Inflammatory macrophage (primary cell): ENCODE results near the gene S1PR1.

ENCODE experiments used
- DNase-seq, 2 donors: peaks; one replicate each; pipeline ENCODE4 v3.0.0-alpha.2; 2020 to 2022

S1PR1 gene

DNA sequence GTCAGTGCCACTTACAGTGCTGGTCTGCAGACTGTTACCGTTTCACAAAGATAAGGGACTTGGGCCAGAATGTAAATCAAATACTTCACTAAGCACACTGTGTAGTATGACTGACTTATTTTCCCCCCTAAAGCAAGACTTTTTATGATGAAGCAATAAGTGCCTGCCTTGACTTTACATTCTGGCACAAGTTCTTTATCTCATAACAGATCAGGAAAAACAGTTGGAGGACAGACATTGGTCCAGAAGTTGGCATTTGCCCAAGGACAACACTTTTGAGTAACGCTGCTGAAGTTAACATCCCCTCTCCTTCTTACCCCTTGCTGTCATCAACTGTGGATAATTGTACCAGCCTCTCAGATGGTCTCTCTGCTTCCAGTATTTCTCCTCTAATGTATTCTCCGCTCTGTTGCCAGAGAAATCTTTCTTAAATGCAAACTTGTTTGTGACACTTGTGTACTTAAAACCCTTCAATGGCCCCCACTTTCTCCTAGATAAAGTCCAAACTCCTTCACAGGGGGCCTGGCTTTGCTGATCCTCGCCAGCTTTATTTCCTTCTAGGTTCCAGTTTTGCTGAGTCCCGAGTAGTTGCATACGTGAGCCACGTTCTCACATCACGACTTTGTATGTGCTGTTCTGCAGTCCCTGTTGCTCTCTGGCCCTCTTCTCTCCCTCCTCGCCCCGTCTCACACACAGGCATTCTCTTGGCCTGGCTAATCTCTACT, 45.7 kb downstream of the S1PR1 start:
- DNase-seq = no peak

DNA sequence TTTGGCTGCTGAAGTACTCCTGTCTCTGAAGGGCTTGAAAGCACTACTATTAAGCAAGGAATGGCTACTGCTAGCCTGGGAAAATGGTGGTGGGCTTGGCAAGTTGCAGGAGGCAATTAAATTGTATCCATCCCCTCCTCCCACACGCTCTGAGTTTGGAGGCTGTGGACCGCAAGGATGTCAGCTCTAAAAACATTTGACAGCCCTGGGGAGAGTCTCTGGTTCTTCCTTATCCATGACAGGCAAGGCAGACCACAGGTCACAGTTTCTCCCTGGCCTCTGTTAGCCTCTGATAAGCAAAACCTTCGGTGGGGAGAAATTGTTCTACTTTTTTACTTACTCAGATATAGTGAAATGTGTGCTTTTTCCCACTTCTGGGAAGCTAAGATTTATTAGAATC, 46.6 kb downstream of the S1PR1 start:
- no peak for DNase-seq

- no peak for DNase-seq
Observed at GRCh38 chr1:101284021-101284420, 47.2 kb downstream of the S1PR1 start.

DNA sequence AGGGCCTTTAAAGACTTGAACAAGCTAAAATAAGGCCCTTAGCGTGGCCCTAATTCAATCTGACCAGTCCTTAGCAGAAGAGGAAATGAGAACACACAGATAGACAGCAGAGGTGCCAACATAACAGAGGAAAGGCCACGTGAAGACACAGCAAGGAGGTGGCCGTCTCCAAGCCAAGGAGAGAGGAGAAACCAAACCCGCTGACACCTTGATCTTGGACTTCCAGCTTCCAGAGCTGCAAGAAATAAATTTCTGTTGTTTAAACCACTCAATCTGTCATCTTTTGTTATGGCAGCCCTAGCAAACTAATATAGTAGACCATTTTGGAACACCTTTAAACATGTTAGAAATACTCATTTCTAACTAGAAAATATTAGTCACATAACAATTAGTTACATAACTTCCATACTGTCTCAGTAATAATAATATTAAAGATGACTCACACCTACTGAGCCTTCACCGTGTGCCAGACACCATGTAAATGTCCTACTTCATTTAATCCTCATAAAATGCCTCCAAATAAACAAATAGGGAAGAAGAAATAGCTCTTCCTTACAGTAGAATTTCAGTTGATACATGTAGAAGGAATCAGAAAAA, 47.9 kb downstream of the S1PR1 start:
- no peak for DNase-seq

GRCh38 chr1:101285922-101286570, 49.2 kb downstream of the S1PR1 start:
- no peak for DNase-seq

DNA sequence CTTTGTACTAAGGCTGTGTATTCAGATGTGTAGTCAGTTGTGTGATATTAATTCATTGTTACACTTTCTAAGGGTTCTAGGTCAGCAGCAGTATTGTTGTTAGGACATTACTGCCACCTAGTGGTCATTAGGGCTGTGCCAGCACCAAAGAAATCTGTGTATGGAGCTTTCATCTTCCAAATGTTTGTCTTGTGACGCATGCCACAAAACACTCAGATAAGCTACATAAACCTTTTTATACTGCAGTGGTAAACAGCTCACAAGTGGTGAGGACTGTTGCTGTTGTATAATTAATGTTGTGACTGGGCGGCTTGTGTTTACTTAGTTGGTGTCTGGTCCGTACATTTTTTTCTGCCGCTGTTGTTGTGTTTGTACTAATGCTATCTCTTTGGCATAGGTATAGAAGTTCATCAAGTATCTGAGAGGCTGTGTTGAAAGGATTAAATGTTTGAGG, 51.7 kb downstream of the S1PR1 start:
- peak; percentile 74 to 76 for DNase-seq

DNA sequence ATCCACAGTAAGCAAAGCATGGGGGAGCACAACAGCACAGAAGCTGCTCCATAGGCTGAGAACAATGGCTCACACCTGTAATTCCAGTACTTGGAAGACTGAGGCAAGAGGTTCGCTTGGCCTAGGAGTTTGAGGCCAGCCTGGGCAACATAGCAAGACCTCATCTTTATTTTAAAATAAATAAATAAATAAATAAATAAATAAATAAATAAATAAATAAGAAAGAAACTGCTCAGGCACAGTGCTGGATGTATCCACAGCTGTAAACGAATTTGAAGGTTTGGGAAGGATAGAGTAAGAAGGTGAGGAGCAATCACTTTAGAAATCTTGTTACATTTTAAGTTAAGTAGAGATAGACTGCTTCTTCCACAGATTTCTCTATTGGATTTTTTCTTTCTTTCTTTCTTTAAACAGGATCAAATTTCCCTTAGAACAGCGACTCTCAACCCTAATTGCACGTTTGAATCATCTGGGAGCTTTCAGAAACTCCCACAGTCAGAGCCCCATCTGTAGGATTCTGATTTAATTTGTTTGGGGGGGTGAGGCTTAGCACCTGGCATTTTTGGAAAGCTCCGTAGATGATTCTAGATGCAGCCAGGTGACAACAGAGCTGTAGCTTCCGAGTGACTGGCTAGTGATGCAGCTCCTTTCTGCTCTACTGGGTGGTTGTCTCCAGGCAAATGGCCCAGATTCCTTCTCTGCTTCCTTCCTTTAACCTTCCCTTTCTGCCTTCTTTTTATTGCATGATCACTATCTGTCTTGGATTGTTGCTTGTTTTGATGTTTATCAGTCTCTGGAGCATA, 53.5 kb downstream of the S1PR1 start:
- DNase-seq = no peak
